Subcutaneous abdominal adipose tissue (tissue), 5 donors: ENCODE data around the gene FGFBP1.

Source experiments
- H3K27ac ChIP-seq: one replicate; pipeline ENCODE4 v1.7.0; 2013; ENCODE audit warnings: low read depth, mild to moderate bottlenecking, inconsistent platforms, low read length, moderate library complexity
- H3K27me3 ChIP-seq, 5 donors: one replicate each; pipeline ENCODE4 v1.7.0; 2013; ENCODE audit warnings: low read length in 5 of 5, inconsistent platforms in 1 of 5; ENCODE audit not compliant: control insufficient read depth in 5 of 5, insufficient read depth in 4 of 5
- H3K36me3 ChIP-seq, 5 donors: one replicate each; pipeline ENCODE4 v1.7.0; 2013; ENCODE audit warnings: low read length in 5 of 5; ENCODE audit not compliant: control insufficient read depth in 5 of 5, insufficient read depth in 5 of 5
- H3K4me1 ChIP-seq, 5 donors: one replicate each; pipeline ENCODE4 v1.7.0; 2013; ENCODE audit warnings: low read length in 5 of 5, mild to moderate bottlenecking in 3 of 5, moderate library complexity in 1 of 5; ENCODE audit not compliant: control insufficient read depth in 5 of 5, insufficient read depth in 5 of 5
- H3K4me3 ChIP-seq, 5 donors: one replicate each; pipeline ENCODE4 v1.7.0; 2013; ENCODE audit warnings: low read length in 5 of 5, low read depth in 1 of 5
- H3K9ac ChIP-seq, 5 donors: one replicate each; pipeline ENCODE4 v1.7.0; 2013; ENCODE audit warnings: low read length in 5 of 5, mild to moderate bottlenecking in 4 of 5, moderate library complexity in 3 of 5
- H3K9me3 ChIP-seq, 5 donors: one replicate each; pipeline ENCODE4 v1.7.0; 2013; ENCODE audit warnings: low read length in 5 of 5; ENCODE audit not compliant: control insufficient read depth in 5 of 5
- donor health status: healthy.
- donor health status: healthy.
- donor health status: healthy.
- donor health status: healthy.
- donor health status: healthy.

The FGFBP1 gene

DNA sequence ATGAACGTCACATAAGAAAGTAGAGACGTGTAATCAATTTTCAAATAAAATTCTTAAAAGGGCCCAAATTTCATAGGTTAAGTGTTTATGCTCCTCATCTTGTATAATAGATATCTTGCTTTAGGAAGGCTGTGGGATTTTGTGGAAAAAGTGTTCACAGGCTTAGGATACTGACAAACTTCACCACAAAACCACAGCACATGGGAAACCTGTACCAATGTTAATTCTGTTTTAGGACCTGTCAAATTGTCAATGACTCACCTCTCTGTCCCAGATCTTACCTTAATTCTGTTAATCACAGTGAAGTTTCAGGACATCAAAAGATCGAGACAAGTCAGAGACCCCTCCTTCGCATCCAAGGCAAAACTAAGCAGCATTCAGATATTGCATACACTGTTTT lies 24.2 kb downstream of the FGFBP1 start:
- Histone ChIP-seq H3K27me3 (no peaks in the 10 kb centered on the region), H3K4me3 (no peak overlapping the region), H3K36me3 (no peaks in the 10 kb centered on the region), H3K27ac (no peak overlapping the region), H3K4me1 (no peaks in the 10 kb centered on the region), H3K9me3 (no peaks in the 10 kb centered on the region), H3K9ac (no peak overlapping the region)

DNA sequence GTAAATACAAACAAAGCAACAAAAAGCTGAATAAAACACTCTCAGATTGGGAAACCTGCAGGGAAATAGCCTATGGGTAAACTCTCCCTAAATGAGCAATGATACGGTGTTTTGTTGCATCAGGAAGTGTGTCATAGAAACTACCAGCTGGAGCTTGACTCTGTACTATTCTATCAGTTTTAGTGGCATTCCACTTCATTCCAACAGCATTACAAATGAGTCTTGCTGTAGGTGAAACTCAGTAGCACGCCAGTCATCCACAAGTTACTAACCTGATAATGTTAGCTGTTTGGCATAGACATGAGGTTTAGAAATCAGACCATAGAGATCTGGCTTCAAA lies 24.9 kb downstream of the FGFBP1 start:
- Histone ChIP-seq H3K36me3 (no peaks in the 10 kb centered on the region), H3K4me1 (no peaks in the 10 kb centered on the region), H3K4me3 (no peak overlapping the region), H3K27me3 (no peaks in the 10 kb centered on the region), H3K27ac (no peak overlapping the region), H3K9me3 (no peaks in the 10 kb centered on the region), H3K9ac (no peak overlapping the region)

DNA sequence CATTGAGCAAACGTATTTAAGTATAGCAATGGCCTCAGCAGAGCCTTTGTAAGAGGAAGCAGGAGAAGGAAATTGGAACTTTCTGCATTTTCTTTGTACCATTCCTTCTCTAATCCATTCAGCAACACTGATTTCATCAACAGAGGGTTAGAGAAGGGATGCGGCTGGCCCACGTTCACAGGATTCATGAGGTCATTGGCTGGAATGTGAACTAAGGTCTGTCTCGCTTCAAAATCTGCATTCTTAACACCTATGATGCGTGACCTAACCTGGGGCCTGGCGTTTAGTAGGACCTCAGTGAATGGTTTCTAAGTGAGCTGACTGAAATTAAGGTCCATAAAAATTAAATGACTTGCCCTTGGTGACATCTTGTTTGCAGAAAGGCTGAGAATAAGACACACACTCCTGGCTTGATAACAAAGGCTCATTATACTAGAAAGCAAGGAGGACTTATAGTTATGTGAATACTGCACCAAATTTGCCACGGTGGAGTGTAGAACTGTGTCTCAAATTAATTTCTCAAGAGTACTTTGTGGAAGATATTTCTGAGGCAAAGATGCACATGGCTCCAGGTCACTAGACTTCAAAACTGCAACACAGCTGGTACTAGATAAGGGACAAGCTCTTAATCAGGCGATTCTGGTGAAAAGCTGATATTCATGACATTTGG lies 25.4 kb downstream of the FGFBP1 start:
- H3K36me3 ChIP-seq = no peaks in the 10 kb centered on the region
- H3K9me3 ChIP-seq = no peaks in the 10 kb centered on the region
- H3K9ac ChIP-seq = no peak overlapping the region
- H3K4me1 ChIP-seq = no peaks in the 10 kb centered on the region
- no peak overlapping the region for H3K27ac ChIP-seq
- no peaks in the 10 kb centered on the region for H3K27me3 ChIP-seq
- no peak overlapping the region for H3K4me3 ChIP-seq

DNA sequence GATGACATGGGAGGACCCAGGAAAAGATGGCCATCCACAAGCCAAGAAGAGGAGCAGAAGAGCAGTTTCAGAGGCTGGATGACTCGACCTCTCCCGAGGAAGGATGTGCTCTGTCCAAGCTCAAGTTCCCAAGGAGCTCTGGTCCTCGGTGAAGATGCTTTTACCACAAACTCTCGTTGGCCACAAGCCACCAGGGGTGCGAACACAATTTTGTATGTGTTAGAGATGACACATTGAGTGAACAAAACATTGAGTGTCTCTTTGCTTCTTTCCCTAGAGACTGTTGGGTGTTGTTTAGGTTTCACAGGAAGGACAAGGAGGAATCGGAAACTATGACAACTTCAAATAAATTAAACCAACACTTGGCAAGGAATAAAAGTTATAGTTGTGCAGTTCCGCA lies 26.3 kb downstream of the FGFBP1 start:
- Histone ChIP-seq H3K9me3 (no peaks in the 10 kb centered on the region), H3K36me3 (no peaks in the 10 kb centered on the region), H3K27ac (no peak overlapping the region), H3K9ac (no peak overlapping the region), H3K4me3 (no peak overlapping the region), H3K4me1 (no peaks in the 10 kb centered on the region), H3K27me3 (no peaks in the 10 kb centered on the region)

DNA sequence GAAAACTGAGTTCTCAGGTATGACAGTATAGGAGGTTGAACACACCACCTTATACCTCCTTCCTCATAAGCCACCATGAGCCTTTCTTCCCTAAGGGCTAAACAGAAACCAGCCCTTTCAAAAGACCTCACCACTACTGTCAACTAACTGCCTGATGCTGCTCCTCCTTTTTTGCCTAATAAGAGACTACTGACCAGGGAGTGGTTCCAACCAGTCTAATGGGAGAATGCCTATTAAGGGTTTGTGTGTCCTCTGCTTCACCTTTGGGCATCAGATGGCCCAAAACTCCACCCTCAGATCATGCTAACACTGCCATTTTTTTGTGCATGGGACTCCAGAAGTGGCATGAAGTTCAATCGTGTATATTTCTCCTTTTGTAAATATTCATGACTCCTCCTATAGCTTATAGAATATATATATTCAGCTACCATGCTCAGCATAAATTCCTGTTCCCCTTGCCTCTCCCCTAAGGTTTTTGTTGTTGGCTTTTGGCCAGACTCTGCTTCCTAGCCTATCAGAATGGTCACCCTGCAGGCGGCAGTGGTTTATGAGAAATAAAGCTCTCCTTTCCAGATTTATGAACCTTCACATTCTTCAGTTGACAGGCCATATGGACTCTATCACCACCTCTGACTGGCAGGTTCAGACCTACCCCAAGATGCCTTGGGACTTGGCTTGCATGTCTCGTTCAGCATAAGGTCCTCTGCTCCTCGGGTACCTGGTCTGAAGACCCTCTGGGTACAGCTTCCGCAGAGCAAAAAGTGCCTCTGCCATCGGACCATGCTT lies 28.2 kb downstream of the FGFBP1 start:
- Histone ChIP-seq H3K27ac (no peak overlapping the region), H3K36me3 (no peaks in the 10 kb centered on the region), H3K9ac (no peak overlapping the region), H3K9me3 (no peaks in the 10 kb centered on the region), H3K4me1 (no peaks in the 10 kb centered on the region), H3K27me3 (no peaks in the 10 kb centered on the region), H3K4me3 (no peak overlapping the region)

DNA sequence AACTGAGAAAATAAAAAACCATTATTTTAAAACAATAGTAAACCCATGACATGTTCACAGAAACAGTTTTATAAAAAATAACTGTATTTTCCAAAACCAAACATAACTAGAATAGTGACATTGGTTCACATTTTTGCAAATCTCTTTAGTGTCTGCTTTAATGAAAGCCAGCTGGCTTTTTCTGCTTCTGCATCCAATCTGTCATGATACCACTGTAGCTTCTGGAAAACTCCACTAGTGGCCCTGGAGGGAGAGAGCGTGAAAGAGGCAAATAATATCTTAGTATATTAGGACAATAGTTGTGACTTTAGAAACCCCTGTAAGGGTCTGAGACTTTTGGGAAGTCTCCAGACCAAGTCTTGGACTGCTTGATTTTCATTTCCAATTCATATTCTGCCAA lies 31.1 kb downstream of the FGFBP1 start:
- H3K9me3 ChIP-seq = no peaks in the 10 kb centered on the region
- no peaks in the 10 kb centered on the region for H3K36me3 ChIP-seq
- no peak overlapping the region for H3K4me3 ChIP-seq
- H3K4me1 ChIP-seq = peaks cover 0 to 8% (median 0%) of the 10 kb centered on the region in 5 donors
- H3K9ac ChIP-seq = no peak overlapping the region
- H3K27ac ChIP-seq = no peak overlapping the region
- H3K27me3 ChIP-seq = no peaks in the 10 kb centered on the region

DNA sequence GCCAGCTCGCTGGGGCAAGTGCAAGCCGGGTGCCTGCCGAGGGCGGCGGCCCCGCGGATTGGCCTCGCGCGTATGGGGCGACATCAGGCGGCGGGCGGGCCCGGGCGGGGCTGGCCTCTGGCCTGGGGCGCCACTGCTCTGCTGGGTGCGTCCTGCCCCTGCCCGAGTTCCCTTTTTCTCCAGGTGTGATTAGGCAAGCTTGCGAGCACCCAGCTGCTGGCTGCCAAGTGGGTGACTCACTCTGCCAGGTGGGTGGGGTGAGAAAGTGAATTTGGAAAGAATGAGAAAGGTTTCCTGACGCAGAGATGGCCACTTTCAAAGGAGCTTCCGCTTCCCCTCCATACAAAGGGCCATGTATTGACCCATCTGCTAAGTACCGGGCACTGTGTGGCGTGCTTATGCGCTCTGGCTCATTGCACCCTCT lies 32.5 kb downstream of the FGFBP1 start:
- Histone ChIP-seq H3K9ac (no peak overlapping the region), H3K4me1 (peaks cover 0 to 8% (median 0%) of the 10 kb centered on the region in 5 donors), H3K27ac (no peak overlapping the region), H3K36me3 (no peaks in the 10 kb centered on the region), H3K27me3 (no peaks in the 10 kb centered on the region), H3K4me3 (no peak overlapping the region), H3K9me3 (no peaks in the 10 kb centered on the region)

DNA sequence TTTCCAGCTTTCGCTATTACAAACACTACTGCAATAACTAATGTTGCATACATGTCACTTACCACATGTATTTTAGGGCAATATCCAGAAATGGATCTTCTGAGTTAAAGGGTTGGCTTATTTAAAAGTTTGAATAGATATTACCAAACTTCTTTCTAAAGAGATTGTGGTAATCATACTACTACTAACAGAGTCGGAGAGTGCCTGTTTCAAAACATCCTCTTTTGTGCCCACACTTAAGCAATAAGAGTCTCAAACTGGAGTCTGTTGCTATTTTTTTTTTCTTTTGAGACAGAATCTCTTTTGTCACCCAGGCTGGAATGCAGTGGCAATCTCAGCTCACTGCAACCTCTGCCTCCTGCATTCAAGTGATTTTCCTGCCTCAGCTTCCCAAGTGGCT lies 35.8 kb downstream of the FGFBP1 start:
- Histone ChIP-seq H3K4me3 (no peak overlapping the region), H3K9ac (no peak overlapping the region), H3K36me3 (no peaks in the 10 kb centered on the region), H3K4me1 (peaks cover 0 to 8% (median 0%) of the 10 kb centered on the region in 5 donors), H3K27ac (no peak overlapping the region), H3K27me3 (no peaks in the 10 kb centered on the region), H3K9me3 (no peaks in the 10 kb centered on the region)

DNA sequence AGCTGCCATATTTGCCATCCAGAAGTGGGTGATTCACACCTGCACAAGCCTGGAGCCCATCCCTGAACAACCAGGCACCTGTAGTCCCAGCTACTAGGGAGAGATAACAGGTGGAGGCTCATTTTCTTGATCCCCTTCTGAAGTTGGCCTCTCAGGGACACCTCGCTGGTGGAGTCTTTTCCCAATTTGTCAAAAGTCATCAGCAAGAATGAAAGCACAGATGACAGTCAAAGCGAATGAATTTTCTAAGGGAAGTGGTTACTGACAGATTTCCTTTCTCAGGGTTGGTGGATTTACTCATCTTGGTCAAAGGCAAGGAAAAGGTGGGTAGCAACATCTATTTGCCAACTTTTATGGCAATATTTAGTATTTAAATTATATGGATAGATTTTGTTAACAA lies 36.5 kb downstream of the FGFBP1 start:
- peaks cover 0 to 8% (median 0%) of the 10 kb centered on the region in 5 donors for H3K4me1 ChIP-seq
- no peaks in the 10 kb centered on the region for H3K36me3 ChIP-seq
- H3K9ac ChIP-seq = no peak overlapping the region
- H3K27ac ChIP-seq = no peak overlapping the region
- H3K9me3 ChIP-seq = no peaks in the 10 kb centered on the region
- no peak overlapping the region for H3K4me3 ChIP-seq
- no peaks in the 10 kb centered on the region for H3K27me3 ChIP-seq

DNA sequence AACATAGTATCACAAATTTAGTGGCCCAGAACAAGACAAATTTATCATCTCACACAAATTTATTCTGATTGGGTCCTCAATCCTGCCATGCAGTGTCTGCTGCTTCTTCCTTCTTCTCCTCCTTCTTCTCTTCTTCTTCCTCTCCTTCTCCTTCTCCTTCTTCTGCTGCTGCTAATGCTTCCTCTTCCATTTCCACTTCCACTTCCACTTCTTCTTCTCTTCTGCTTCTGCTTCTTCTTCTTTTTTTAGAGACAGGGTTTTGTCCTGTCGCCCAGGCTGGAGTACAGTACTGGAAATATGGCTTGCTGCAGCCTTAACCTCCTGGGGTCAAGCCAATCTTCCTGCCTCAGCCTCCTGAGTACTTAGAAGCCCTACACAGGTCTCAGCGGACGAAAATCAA lies 37.5 kb downstream of the FGFBP1 start:
- no peak overlapping the region for H3K4me3 ChIP-seq
- H3K9ac ChIP-seq = no peak overlapping the region
- no peaks in the 10 kb centered on the region for H3K27me3 ChIP-seq
- H3K27ac ChIP-seq = no peak overlapping the region
- H3K36me3 ChIP-seq = no peaks in the 10 kb centered on the region
- peaks cover 0 to 15% (median 0%) of the 10 kb centered on the region in 5 donors for H3K4me1 ChIP-seq
- no peaks in the 10 kb centered on the region for H3K9me3 ChIP-seq
